H1 (cell line): ENCODE measurements around the gene SLC39A7. TPM values are rescaled to one million over a fixed set of nuclear protein-coding genes. Genes with fewer than 3 reads are reported as not detected.
A peak's percentile ranks its signal among the peaks of the same experiment; 100 is the strongest.

ENCODE experiments used
- ASH2L ChIP-seq: fragments of 200-600, 300-600 bp; sonication (generic); IDR thresholded peaks from one replicate; pipeline ENCODE4 v1.7.1; 2017; ENCODE audit warnings: low read length
- EZH2 ChIP-seq: fragments of 200-600 bp; sonication (generic); IDR thresholded peaks from 2 replicates; pipeline ENCODE4 v1.7.1; 2012; ENCODE audit warnings: low read depth, mild to moderate bottlenecking, moderate library complexity, low read length, inconsistent platforms; ENCODE audit not compliant: severe bottlenecking
- GTF2F1 ChIP-seq: IDR thresholded peaks from 2 replicates; pipeline ENCODE4 v1.6.1; 2012; ENCODE audit warnings: low read depth, low read length, improper control_type of control experiment, borderline replicate concordance
- KDM4A ChIP-seq: IDR thresholded peaks from one replicate; pipeline ENCODE4 v1.7.1; 2012; ENCODE audit warnings: low read depth, mild to moderate bottlenecking, moderate library complexity, low read length, inconsistent platforms; ENCODE audit not compliant: severe bottlenecking
- SRF ChIP-seq: IDR thresholded peaks from 2 replicates; pipeline ENCODE4 v1.6.1; 2011; ENCODE audit warnings: mild to moderate bottlenecking, low read depth, low read length, moderate library complexity
- TCF12 ChIP-seq: IDR thresholded peaks from 2 replicates; pipeline ENCODE4 v1.6.1; 2011; ENCODE audit warnings: low read depth, mild to moderate bottlenecking, low read length
- polyA plus RNA-seq, 7 experiments: library from polyadenylated mRNA; depleted of rRNA in 3 of 7; stranded (reverse) in 5 of 7; unstranded in 2 of 7; fragments of >200 nt in 5 of 7; fragments of 200-250 nt in 2 of 7; gene quantifications; 1 replicate in 5 of 7; 2 replicates in 1 of 7; 4 replicates in 1 of 7; pipeline versions ENCODE4 v1.2.1 to v1.2.3, GENCODE V29; 2011 to 2013; ENCODE audit warnings: missing spikeins in 2 of 7, mixed read lengths in 2 of 7
- total RNA-seq: library from RNA; stranded (reverse); fragmentation: NEBNext Ultra II Directional; extraction: Animal tissue kit (Norgen Biotek cat#: 25700); gene quantifications from 2 replicates; pipeline ENCODE4 v1.2.1, GENCODE V29; 2021
- TF ChIP-seq, protein P1 (sequence below), 3 experiments: IDR thresholded peaks; 1 replicate in 2 of 3; 2 replicates in 1 of 3; pipeline versions ENCODE4 v1.5.1 to v1.6.1; 2011; ENCODE audit warnings: low read length in 3 of 3, mild to moderate bottlenecking in 3 of 3, inconsistent platforms in 2 of 3, low read depth in 1 of 3, moderate library complexity in 1 of 3; ENCODE audit not compliant: insufficient read depth in 1 of 3; ENCODE audit errors: control extremely low read depth in 1 of 3
- TF ChIP-seq, protein P2 (sequence below): IDR thresholded peaks from 2 replicates; pipeline ENCODE4 v1.6.1; 2012; ENCODE audit warnings: low read length, inconsistent platforms

Gene SLC39A7
- total and polyA plus RNA-seq, 2 of the 8 experiments (the other 6 are each of a cell fraction or from before 2014, with no cell fraction given): 63.3 to 123 TPM

DNA sequence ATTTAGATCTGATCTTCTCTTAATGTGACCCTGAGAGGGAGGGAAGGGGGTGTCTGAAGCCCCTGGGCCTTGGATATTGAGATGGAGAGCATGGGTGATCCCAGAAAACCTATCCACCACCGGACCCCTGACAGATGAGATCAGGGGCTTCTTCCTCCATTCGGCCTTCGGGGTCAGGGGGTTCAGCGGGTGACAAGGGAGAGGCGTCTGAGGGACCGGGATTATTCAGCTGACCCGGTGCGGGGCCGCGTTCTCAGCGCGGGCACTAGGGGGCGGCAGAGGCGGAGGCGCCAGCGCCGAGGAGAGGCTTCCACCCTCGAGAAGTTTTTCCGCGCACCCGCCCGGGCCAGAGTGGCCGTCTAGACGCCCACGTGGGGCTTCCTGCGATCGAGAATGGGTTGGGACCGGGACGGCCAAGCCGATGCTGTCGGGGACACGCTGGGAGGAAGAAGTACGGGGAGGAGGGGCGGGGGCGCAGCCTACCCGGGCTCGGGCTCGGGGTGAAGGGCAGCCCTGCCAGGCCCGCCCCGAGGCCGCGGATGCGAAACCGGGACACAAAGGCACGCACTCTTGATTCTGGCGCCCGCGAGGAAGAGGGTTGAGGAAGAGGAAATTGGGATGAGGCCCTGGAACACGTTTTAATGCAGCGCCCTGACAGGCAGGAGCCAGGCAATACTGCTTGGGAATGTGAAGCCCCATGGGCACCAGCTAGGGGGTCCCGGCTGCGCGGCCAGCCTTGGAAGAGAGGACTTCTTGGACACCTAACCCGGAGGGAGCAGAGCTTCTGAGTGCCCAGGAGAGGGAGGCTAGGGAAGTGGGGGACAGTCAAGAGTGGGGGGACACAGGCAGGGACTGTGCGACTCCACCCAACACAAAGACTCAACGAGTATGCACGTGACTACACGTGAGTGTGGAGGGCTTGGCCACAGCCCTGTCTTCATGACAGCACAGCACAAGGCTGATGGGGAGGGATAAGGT is 39.0 kb upstream of the SLC39A7 start (continued):
- TF ChIP-seq, protein P1, sequence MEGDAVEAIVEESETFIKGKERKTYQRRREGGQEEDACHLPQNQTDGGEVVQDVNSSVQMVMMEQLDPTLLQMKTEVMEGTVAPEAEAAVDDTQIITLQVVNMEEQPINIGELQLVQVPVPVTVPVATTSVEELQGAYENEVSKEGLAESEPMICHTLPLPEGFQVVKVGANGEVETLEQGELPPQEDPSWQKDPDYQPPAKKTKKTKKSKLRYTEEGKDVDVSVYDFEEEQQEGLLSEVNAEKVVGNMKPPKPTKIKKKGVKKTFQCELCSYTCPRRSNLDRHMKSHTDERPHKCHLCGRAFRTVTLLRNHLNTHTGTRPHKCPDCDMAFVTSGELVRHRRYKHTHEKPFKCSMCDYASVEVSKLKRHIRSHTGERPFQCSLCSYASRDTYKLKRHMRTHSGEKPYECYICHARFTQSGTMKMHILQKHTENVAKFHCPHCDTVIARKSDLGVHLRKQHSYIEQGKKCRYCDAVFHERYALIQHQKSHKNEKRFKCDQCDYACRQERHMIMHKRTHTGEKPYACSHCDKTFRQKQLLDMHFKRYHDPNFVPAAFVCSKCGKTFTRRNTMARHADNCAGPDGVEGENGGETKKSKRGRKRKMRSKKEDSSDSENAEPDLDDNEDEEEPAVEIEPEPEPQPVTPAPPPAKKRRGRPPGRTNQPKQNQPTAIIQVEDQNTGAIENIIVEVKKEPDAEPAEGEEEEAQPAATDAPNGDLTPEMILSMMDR (IDR thresholded peaks at IDR 0.05; ENCODE audit: control extremely low read depth in 1 of 3, insufficient read depth in 1 of 3, low read depth in 1 of 3, low read length in 3 of 3): peak in 2 of 3 experiments; percentile 82 to 88; a peak in 3 of 4 replicates
- peak; percentile 98 for TF ChIP-seq KDM4A
- TF ChIP-seq ASH2L: peak; percentile 37
- no peak for TF ChIP-seq SRF
- TF ChIP-seq GTF2F1: no peak
- TF ChIP-seq, protein P2, sequence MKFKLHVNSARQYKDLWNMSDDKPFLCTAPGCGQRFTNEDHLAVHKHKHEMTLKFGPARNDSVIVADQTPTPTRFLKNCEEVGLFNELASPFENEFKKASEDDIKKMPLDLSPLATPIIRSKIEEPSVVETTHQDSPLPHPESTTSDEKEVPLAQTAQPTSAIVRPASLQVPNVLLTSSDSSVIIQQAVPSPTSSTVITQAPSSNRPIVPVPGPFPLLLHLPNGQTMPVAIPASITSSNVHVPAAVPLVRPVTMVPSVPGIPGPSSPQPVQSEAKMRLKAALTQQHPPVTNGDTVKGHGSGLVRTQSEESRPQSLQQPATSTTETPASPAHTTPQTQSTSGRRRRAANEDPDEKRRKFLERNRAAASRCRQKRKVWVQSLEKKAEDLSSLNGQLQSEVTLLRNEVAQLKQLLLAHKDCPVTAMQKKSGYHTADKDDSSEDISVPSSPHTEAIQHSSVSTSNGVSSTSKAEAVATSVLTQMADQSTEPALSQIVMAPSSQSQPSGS: no peak
- peak; percentile 39 for TF ChIP-seq EZH2
- TF ChIP-seq TCF12: no peak
- TF ChIP-seq, all 59 proteins: peak for 10
